ENCODE measurements around the gene ERC1.
"Not testable (repeated sequence)": the region's sequence is repeated elsewhere in the genome, so short reads cannot be mapped to it uniquely, and the experiment has no call there.

The ERC1 gene

DNA sequence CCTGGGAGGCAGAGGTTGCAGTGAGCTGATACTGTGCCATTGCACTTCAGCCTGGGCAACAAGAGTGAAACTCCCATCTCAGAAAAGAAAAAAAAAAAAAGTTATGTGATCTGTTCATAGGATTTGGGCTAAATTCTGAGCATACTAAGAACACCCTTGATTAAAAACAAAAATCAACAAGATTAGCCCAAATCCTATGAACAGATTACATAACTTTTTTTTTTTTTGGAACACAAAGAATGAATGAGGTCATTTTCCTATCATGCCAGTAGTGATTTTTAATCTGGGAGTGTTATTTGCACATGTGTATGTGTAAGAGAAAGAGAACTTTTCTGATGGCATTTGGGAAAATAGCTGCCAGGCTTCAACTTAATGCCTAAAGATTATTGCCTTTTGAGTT, 208.7 kb downstream of the ERC1 start:
- no peak for DNase-seq

DNA sequence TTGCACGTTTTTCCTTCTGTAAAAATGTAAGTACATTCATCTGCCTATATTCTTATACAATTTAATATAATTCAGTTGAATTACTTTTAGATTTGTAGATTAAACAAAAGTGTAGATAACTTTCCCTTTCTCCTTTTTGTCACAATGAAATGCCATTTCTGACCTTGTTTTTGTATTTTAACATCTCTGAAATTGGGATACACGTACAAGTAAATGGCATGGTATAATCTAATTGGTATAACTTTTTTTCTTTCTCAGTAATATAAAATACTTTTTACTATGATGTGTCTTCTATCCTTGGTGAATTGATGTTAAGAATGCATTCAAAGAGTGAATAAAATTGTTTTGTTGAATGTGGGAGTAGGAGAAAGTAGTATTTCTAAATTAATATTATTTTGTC, 210.0 kb downstream of the ERC1 start:
- no peak for DNase-seq

DNA sequence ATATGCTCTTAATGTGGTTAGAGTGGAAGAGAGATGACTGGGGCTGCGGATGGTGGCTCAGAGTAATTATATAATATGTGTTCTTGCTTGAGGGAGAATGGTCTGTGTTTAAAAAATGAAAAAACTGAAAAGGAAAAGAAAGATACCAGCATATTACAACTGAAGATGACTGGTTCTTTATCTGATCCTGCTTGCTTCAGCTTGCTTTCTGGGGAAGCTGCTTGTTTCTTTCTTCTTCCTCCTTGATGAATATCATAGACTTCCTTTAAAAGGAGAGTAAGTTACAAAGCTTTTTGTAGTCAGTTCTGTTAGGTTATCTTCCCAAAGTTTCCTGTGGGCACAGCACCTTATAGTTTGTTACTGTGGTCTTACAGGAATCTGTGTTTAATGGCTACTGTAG, 210.9 kb downstream of the ERC1 start:
- DNase-seq: no peak

DNA sequence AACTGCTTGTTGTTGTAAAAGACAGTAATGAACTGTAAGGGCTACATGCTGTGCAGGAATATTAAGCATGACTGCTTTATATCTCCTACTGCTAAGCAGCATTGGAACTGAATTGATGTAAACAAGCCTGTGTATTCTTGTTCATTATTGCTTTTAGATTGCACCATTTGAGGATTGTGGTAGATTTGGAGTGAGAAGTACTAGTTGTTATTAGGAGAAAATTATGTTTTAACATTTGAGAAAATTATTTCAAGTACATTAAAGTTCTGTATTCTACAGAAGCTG, 212.7 kb downstream of the ERC1 start:
- no peak for DNase-seq

DNA sequence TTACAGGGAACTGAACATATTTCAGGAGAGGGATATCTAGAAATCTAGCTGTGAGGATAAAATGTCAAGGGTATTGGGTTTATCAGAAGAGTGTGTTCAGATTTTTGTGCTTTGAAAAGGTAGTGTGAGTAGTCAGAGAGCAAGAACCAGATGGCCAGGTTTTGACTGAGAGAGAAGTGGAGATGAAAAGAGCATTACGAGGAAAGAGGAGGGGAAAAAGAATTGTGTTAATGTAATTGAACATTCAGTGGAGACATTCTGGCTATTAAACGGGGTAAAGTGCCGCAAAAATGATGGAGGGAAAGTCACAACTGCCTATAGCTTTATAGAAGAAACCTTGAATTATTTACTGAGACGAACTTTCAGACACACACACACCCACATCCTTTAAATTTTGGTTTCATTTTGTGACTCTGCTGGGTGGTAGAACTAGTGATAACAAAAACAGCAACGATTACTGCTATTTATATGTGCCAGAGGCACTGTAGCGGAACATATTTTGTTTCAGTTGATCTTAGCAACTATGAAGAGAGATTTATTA, 213.6 kb downstream of the ERC1 start:
- DNase-seq: peak; percentile 23

DNA sequence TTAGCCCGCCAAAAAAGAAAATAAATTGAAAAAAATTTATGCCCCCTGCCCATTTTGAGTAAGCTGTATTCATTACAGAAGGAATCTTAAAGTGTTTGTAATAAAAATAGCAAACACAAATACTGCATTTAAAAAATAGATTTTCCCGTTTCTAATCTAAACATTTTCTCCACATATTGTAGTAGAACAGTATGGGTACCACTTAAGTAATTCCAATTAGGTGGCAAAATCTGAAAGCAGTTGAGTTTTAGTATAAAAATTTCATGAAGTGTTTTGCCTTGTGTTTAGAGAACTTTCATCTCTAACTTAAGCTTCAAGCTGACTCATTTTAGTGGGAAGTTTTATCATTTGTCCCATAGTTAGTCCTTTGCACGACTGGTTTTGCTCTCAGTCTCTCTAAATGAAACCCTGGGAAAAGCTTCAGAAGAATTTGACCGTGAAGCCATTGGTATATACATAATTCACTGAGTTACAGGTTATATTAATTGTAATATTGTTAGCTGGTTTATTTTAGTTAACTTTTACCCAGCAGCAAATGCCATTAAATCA, 214.6 kb downstream of the ERC1 start:
- DNase-seq: no peak

DNA sequence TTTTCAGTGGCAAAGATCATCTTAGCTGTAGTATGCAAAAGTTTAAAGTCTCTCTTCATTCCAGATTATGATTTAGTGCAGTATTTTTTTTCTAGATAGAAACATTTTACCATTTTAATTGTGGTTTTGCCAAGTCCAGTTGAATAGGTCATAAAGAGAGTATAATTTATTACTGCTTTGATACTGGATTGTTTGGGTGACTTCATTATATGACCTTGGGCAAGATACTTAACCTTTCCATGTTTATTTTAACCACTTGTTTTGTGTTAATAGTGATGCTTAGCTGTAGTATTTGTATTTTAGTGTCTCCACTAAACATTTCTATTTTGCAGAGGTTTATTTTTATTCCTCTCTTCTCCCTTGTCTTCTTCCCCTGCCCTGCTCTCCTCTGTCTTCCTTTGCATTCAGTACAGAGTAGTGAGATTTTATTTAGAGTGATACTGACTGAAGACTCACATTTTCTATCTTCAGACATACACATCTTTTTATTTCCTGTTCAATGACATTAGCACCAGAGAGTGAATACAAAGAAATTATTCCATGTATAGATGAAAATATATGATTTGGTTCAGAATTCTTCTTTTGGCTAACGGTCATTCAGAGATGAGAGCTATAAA, 215.2 kb downstream of the ERC1 start:
- no peak for DNase-seq

DNA sequence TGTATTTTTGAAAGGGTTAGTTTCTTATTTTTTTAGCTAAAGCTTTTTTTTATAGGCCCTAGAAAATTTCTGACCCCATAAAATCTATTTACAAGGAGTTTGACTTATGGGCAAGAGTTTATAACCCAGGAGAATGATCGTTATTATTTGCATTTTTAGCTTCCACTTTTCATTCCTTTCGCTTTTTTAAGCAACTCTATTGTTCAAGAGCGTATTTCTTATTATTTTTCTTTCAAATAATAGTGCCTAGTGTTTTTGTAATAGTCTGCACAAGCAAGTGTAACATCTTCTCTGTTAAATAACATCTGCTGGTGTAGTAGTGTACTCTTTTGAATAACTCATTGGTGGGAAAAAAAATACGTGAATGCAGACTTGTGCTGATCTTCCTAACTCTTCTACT, 216.3 kb downstream of the ERC1 start:
- no peak for DNase-seq

DNA sequence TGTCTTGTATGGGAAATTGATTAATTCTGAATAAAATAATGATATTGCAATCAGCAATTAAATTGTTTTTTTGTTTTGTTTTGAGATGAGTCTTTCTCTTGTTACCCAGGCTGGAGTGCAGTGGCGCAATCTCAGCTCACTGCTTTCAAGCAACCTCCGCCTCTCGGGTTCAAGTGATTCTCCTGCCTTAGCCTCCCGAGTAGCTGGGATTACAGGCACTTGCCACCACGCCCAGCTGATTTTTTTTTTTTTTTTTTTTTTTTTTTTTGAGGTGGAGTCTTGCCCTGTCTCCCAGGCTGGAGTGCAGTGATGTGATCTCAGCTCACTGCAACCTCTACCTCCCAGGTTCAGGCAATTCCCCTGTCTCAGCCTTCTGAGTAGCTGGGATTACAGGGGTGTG, 217.7 kb downstream of the ERC1 start:
- DNase-seq: not testable (repeated sequence)

DNA sequence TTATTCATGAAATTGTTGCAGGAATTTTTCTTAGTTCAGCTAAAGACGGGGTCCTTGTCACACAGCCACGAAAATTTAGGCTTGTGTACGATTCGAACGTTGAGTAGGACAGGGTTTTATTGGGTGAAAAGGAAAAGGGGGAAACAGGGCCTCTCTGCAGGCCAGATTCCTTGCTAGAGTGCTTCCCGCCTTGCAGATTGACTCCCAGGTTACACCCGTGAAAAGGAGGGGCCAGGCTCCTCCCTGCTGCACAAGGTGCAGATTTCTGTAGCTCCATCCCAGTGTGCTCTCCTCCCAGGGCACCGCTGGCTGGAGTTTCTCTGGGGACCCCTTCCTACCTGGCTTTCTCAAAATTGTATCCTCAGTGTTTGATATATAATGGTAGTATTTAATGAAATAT, 221.5 kb downstream of the ERC1 start:
- no peak for DNase-seq

DNA sequence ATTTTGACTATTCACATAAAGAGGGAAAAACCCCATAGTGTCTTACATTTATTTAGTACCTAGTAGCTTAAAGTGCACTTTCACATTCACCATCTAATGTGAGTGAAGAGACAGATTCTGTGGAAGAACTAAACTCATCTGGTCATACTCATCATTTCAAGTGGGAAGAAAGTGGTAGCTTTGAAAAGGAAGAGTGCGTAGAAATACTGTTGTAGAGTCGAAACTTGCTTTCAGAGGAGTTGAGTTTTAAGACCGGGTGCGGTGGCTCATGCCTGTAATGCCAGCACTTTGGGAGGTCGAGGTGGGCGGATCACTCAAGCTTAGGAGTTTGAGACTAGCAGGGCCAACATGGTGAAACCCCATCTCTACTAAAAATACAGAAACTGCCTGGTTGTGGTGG, 222.2 kb downstream of the ERC1 start:
- DNase-seq: no peak

DNA sequence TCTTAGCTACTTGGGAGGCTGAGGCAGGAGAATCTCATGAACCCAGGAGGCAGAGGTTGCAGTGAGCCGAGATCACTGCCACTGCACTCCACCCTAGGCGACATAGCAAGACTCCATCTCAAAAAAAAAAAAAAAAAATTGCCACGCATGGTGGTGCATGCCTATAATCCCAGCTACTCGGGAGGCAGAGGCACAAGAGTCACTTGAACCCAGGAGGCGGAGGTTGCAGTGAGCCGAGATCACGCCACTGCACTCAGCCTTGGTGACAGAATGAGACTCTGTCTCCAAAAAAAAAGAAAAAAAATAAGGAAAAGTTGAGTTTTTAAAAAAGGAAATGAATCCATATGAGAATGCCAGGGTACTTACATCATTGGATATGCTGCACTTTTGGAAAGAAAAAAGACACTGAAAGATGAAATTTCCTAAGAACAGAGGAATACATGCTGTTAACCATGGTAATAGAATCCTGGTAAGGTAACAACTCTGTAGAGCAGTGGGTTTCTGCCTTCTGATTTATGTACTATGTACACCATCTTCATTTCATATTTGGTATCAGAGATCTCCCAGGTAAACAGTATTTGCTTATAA, 222.7 kb downstream of the ERC1 start:
- no peak for DNase-seq

DNA sequence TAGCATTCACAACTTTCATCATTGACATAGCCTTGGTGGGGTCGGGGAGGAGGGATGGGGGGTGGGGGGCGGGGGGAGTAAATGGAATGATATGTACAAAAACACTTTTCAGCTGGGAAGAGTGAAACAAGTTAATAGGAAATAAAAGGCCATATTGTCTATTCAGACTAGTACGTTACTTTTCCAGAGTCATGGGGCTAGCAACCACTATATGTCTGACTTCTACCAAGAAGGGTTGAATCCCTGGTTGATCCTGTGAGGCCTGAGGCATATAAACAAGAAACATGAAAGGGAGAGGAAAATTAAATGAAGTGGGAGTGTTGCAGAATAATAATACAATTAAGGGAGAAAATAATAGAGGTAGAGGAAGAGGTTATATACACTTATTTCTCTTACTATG, 225.5 kb downstream of the ERC1 start:
- DNase-seq: no peak

DNA sequence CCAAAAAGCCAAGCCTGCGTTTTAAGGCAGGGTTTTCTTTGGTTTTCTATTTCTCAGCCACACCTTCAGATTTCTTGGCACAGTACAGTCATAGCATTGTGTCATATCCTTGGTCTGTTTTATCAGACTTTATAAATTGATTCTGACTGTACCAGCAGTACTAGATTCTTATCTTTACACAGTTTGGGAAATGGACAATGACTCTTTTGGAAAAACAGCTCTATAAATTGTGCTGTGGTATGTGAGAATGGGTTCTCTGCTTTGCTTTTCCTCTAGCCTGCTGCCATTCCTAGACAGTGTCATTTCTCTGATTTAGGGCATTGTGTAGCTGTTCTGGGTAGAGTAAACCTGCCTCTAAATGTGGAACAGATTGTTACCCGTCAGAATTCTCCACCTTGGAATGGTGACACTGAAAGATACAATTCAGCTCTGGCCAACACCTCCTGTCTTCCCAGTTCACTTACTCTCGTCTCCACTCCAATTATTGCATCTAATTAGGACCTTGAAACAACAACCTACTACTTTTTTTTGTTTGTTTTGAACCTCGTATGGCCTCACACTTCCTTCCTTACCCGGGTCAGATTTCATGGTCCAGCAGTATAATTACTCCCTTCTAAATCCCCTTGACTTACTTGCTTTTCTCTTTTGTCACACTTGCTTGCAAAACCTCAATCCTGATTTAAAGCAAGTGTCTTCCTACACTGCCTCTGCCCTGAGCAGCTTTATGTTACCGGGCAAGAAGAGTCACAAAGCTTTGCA, 226.3 kb downstream of the ERC1 start:
- DNase-seq: no peak

DNA sequence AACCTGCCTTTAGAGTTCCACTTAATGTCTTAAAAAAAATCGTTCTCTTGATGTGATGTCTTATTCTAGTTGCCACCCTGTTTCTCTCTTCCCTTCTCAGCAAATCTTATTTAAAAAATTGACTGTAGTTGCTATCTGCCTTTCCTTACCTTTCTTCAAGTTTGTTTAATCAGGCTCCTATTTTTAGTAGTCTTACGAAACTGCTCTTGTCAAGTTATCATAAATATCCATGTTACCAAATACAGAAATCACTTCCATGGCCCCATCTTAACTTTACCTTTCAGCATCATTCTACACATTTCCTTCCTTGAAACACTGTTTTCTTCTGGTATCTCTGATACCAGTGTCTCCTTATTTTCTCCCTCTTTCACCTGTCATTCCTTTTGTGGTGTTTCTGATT, 227.3 kb downstream of the ERC1 start:
- no peak for DNase-seq

DNA sequence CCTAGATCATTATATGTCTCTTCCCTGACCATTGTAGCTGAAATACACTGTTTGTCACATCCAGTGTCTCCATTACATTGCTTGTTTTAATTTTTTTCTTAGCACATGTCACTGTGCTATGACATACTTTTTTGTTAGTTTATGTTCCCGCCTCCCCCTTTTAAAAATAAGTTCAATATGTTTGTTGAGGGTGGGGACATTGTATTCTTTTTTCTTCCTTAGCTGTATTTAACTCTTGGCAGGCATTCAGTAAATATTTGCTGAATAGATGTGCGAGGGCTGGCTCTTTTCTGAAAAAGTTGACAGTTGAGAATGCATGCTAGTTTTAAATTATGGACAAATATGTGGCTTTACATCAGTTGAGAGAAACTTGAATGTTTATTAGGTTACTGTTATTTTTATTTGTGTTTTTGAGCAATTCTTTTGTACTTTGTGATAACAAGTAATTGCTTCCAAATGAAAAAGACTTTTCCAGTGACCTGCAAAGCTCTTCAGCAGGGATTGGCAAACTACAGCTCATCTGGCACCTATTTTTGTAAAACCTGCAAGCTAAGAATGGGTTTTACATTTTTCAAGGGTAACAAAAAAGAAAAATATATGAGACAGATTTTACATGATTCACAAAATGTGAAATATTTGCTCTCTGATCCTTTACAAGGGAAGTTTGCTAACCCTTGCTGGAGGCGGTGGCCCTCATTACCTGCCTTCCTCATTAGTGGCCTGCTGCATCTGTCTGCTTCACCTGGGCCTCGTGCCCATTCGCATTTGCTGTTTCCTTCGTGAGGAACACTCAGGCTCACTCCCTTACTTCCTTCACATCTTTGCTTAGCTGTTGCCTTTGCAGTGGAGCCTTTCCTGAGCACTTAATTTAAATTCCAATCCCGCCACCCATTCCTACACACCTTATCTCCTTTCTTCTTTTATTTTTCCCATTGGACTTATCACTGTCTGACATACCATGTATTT, 229.4 kb downstream of the ERC1 start:
- peak; percentile 34 for DNase-seq

DNA sequence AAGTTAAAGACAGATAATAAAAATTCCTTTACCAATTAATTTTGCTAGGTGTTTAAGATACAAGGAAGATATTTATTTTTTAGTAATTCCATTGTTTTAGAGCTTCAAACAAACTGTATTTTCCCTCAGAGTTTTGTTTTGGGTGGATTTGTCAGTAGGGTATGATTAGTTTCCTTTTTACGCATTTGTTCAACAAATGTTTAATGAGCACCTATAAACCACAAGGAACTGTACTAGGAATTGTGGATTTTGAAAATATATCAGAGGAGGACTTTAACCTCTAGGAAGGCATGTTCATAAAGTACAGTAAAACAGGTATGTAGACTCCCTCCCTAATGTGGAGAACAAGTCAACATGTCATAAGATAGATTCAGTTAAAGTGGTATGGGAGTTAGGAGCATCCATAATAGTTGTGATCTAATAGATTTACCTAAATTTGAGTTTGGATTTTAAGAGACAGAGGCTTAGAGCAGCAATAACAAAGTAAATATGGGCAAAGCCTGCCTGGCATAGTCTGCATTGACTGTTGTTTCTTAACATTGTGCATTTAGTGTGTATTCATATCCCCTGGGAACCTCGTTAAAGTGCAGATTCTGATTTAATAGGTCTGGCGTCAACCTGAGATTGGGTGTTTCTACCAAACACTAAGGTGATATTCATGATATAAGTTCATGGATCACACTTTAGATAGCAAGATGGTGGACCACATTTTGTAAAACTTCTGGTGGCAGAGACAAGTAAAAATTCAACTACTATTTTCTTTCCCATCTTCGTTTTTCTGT, 232.0 kb downstream of the ERC1 start:
- no peak for DNase-seq

DNA sequence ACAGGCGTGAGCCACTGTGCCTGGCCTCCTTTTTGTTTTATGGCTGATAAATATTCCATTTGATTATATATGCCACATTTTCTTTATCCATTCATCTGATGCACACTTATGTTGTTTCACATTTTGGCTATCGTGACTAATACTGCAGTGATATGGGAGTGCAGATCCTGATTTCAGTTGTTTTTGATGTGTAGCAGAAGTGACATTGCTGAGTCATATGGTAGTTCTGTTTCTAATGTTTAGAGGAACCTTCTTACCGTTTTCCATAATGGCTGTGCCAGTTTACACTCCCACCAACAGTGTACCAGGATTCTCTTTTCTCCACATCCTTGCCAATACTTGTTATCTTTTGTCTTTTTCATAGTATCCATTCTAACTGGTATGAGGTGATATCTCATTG, 235.9 kb downstream of the ERC1 start:
- DNase-seq: no peak

DNA sequence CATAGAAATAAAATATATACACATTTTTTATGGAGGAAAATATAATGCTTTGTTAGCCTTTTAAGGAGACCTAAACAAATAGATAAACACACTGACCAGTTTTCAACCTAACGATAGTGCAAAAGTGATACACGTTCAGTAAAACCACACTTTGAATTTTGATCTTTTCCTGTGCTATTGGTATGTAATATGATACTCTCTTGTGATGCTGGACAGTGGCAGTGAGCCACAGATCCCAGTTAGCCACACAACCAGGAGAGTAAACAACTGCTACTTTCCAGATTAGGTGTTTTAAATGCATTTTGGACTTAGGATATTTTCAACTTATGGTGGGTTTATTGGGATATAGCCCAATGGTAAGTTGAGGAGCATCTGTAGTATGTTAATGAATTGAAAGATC, 243.1 kb downstream of the ERC1 start:
- no peak for DNase-seq

DNA sequence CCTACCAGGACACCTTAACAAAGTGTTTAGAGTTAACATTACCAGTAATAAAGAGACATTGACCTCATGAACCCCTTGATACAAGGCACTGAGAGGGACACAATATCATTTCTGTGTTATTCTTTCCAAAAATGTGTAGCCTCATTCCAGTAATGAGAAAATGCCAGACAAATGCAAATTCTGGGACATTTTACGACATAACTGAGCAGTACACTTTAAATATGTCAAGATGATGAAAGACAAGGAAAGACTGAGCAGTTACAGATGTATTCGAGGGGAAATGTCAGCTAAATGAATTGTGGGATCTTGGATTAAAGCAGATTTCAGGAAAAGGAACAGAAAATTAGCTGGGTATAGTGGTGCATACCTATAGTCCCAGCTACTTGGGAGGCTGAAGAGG, 255.6 kb downstream of the ERC1 start:
- no peak for DNase-seq

DNA sequence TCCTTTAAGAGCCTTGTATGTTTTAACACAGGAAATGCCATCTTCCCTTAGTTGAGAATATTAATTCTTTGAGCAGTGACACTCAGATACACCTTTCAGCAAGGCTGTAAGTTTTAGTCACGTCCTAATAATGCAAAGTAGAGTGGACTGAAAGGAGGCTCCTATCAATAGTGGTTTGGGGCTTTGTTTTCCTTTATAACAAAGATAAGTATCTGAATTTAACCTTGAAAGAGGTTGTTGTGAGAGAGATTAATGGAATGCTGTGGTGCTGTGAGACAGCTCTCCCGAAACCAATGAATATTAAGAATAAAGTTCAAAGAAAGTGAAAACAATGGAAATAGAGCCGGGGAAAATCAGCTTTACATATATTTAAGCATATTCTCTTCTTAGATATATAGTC, 259.6 kb downstream of the ERC1 start:
- DNase-seq: no peak

DNA sequence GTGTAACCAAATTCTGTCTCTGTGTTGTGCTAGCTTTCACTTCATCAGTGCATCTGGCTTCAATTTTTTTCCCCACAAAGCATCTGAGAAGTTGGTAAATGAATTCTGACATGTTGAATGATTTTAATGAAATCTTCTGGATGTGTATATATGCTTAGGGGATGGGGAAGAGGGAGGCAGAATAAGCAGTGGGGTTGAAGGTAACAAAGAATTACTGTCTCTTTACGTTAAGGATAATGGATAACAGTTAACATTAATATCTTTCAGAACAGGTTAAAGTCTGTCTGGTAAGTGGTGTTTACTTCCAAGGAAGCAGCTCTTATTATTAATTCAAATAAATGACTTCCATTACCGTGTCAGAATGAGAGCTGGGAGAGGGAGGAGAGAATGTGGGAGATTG, 261.7 kb downstream of the ERC1 start:
- no peak for DNase-seq

All from NCI-H2029 treated with DMSO at 0.1 percent for 48 hours (cell line).